T-helper 2 cell treated with Interferon-gamma antibody and Interleukin-4, amounts not matched to agents 100 ng/mL and 5 ng/mL, for 36 hours (primary cell): ENCODE results near the gene LIF. TPM values are rescaled to one million over a fixed set of nuclear protein-coding genes. Genes with fewer than 3 reads are reported as not detected.
"Not testable (repeated sequence)": the region's sequence is repeated elsewhere in the genome, so short reads cannot be mapped to it uniquely, and the experiment has no call there.

ENCODE experiments used
- intact Hi-C: fragments of 100-400 bp; cut with micrococcal nuclease; formaldehyde crosslinking; loops from one replicate; pipeline ENCODE4 v1.15.1; 2023
- total RNA-seq: library from RNA; stranded (reverse); gene quantifications from 2 replicates; pipeline ENCODE4 v1.2.3, GENCODE V29; 2022

Gene LIF
- total RNA-seq, 1 donor from 2014 or later = 502 TPM

GRCh38 chr22:30245181-30245984 lies 1.2 kb downstream of the LIF start:
- intact Hi-C loops = loop anchor here (5.0 kb wide), 1 partner anchor 68 kb away; no protein-coding TSS in a partner anchor

GRCh38 chr22:30244641-30245040 lies 1.9 kb downstream of the LIF start:
- intact Hi-C loops = loop anchor here (5.0 kb wide), 1 partner anchor 67 kb away; no protein-coding TSS in a partner anchor

GRCh38 chr22:30244066-30244465 lies 2.5 kb downstream of the LIF start:
- intact Hi-C loops = no loop called here

- intact Hi-C loops = no loop called here
Observed at GRCh38 chr22:30243661-30244060, 2.9 kb downstream of the LIF start.

GRCh38 chr22:30241576-30242371 lies 4.8 kb downstream of the LIF start:
- intact Hi-C loops = no loop called here

GRCh38 chr22:30240541-30241417 lies 5.8 kb downstream of the LIF start:
- intact Hi-C loops = no loop called here

GRCh38 chr22:30239488-30240405 lies 6.8 kb downstream of the LIF start:
- intact Hi-C loops = no loop called here

- intact Hi-C loops = no loop called here
Observed at GRCh38 chr22:30238661-30239487, 7.7 kb downstream of the LIF start.

- intact Hi-C loops = no loop called here
Observed at GRCh38 chr22:30238136-30238535, 8.4 kb downstream of the LIF start.

- intact Hi-C loops = no loop called here
Observed at GRCh38 chr22:30236875-30237274, 9.7 kb downstream of the LIF start.

GRCh38 chr22:30235687-30236170 lies 10.8 kb downstream of the LIF start:
- intact Hi-C loops = no loop called here

- intact Hi-C loops = no loop called here
Observed at GRCh38 chr22:30234786-30235470, 11.6 kb downstream of the LIF start.

GRCh38 chr22:30234325-30234724 lies 12.2 kb downstream of the LIF start:
- intact Hi-C loops = not testable (repeated sequence)

- intact Hi-C loops = no loop called here
Observed at GRCh38 chr22:30233582-30233981, 13.0 kb downstream of the LIF start.

GRCh38 chr22:30232716-30233218 lies 13.8 kb downstream of the LIF start:
- intact Hi-C loops = no loop called here

- intact Hi-C loops = no loop called here
Observed at GRCh38 chr22:30230787-30231461, 15.6 kb downstream of the LIF start.

GRCh38 chr22:30230330-30230729 lies 16.2 kb downstream of the LIF start:
- intact Hi-C loops = no loop called here
